ENCODE results near the gene POT1. TPM values are rescaled to one million over a fixed set of nuclear protein-coding genes. Genes with fewer than 3 reads are reported as not detected.

POT1 gene
- total RNA-seq, 1 experiment from 2014 or later = 31.1 TPM

GRCh38 chr7:124780056-124780455 lies 149.6 kb downstream of the POT1 start:
- CTCF ChIA-PET = no interaction called here
- intact Hi-C loops (cut with micrococcal nuclease; ENCODE audit: unreplicated experiment) = no loop called here
- Mint-ChIP-seq H3K4me1 (ENCODE audit: low read depth, unreplicated experiment) (no peaks in the 10 kb centered on the region), H3K9me3 (ENCODE audit: low read depth, unreplicated experiment) (no peaks in the 10 kb centered on the region), H3K36me3 (ENCODE audit: insufficient read depth, unreplicated experiment) (no peaks in the 10 kb centered on the region), H3K27me3 (ENCODE audit: unreplicated experiment) (no peaks in the 10 kb centered on the region), H3K27ac (ENCODE audit: unreplicated experiment) (no peak overlapping the region), H3K4me3 (ENCODE audit: low read depth, unreplicated experiment) (no peak overlapping the region)
- DNase-seq = no peak
- no peak for TF ChIP-seq CTCF (IDR thresholded peaks at IDR 0.05; ENCODE audit: unreplicated experiment)
- no TSS peak for BruUV-seq (replicated peaks)

- H3K27me3 Mint-ChIP-seq (ENCODE audit: unreplicated experiment) = no peaks in the 10 kb centered on the region
- H3K4me3 Mint-ChIP-seq (ENCODE audit: low read depth, unreplicated experiment) = no peak overlapping the region
- BruUV-seq (replicated peaks) = no TSS peak
- intact Hi-C loops (cut with micrococcal nuclease; ENCODE audit: unreplicated experiment) = no loop called here
- no peaks in the 10 kb centered on the region for H3K36me3 Mint-ChIP-seq (ENCODE audit: insufficient read depth, unreplicated experiment)
- no peak for DNase-seq
- no peaks in the 10 kb centered on the region for H3K4me1 Mint-ChIP-seq (ENCODE audit: low read depth, unreplicated experiment)
- TF ChIP-seq CTCF (IDR thresholded peaks at IDR 0.05; ENCODE audit: unreplicated experiment) = no peak
- H3K9me3 Mint-ChIP-seq (ENCODE audit: low read depth, unreplicated experiment) = no peaks in the 10 kb centered on the region
- H3K27ac Mint-ChIP-seq (ENCODE audit: unreplicated experiment) = no peak overlapping the region
- CTCF ChIA-PET = interaction anchor here (1.3 kb wide), 1 partner anchor 14 kb away, joined by 13 read pairs; the partner anchor contains the start of gene GPR37
Observed at GRCh38 chr7:124779620-124780019, 150.0 kb downstream of the POT1 start.

GRCh38 chr7:124779194-124779593 lies 150.4 kb downstream of the POT1 start:
- no peak for TF ChIP-seq CTCF (IDR thresholded peaks at IDR 0.05; ENCODE audit: unreplicated experiment)
- H3K4me1 Mint-ChIP-seq (ENCODE audit: low read depth, unreplicated experiment) = no peaks in the 10 kb centered on the region
- intact Hi-C loops (cut with micrococcal nuclease; ENCODE audit: unreplicated experiment) = no loop called here
- DNase-seq = no peak
- H3K4me3 Mint-ChIP-seq (ENCODE audit: low read depth, unreplicated experiment) = no peak overlapping the region
- no peaks in the 10 kb centered on the region for H3K36me3 Mint-ChIP-seq (ENCODE audit: insufficient read depth, unreplicated experiment)
- no peak overlapping the region for H3K27ac Mint-ChIP-seq (ENCODE audit: unreplicated experiment)
- no peaks in the 10 kb centered on the region for H3K27me3 Mint-ChIP-seq (ENCODE audit: unreplicated experiment)
- H3K9me3 Mint-ChIP-seq (ENCODE audit: low read depth, unreplicated experiment) = no peaks in the 10 kb centered on the region
- no TSS peak for BruUV-seq (replicated peaks)
- CTCF ChIA-PET = interaction anchor here (1.3 kb wide), 1 partner anchor 13 kb away, joined by 13 read pairs; the partner anchor contains the start of gene GPR37

- DNase-seq = no peak
- no peak overlapping the region for H3K27ac Mint-ChIP-seq (ENCODE audit: unreplicated experiment)
- no peaks in the 10 kb centered on the region for H3K36me3 Mint-ChIP-seq (ENCODE audit: insufficient read depth, unreplicated experiment)
- CTCF ChIA-PET = no interaction called here
- H3K4me1 Mint-ChIP-seq (ENCODE audit: low read depth, unreplicated experiment) = no peaks in the 10 kb centered on the region
- intact Hi-C loops (cut with micrococcal nuclease; ENCODE audit: unreplicated experiment) = no loop called here
- no TSS peak for BruUV-seq (replicated peaks)
- no peaks in the 10 kb centered on the region for H3K27me3 Mint-ChIP-seq (ENCODE audit: unreplicated experiment)
- TF ChIP-seq CTCF (IDR thresholded peaks at IDR 0.05; ENCODE audit: unreplicated experiment) = no peak
- H3K4me3 Mint-ChIP-seq (ENCODE audit: low read depth, unreplicated experiment) = no peak overlapping the region
- H3K9me3 Mint-ChIP-seq (ENCODE audit: low read depth, unreplicated experiment) = no peaks in the 10 kb centered on the region
Observed at GRCh38 chr7:124777268-124777667, 152.4 kb downstream of the POT1 start.
